ENCODE data around the gene MAFB.

The MAFB gene

GRCh38 chr20:40644863-40645262 is 44.2 kb downstream of the MAFB start:
- TF ChIP-seq, protein P1, sequence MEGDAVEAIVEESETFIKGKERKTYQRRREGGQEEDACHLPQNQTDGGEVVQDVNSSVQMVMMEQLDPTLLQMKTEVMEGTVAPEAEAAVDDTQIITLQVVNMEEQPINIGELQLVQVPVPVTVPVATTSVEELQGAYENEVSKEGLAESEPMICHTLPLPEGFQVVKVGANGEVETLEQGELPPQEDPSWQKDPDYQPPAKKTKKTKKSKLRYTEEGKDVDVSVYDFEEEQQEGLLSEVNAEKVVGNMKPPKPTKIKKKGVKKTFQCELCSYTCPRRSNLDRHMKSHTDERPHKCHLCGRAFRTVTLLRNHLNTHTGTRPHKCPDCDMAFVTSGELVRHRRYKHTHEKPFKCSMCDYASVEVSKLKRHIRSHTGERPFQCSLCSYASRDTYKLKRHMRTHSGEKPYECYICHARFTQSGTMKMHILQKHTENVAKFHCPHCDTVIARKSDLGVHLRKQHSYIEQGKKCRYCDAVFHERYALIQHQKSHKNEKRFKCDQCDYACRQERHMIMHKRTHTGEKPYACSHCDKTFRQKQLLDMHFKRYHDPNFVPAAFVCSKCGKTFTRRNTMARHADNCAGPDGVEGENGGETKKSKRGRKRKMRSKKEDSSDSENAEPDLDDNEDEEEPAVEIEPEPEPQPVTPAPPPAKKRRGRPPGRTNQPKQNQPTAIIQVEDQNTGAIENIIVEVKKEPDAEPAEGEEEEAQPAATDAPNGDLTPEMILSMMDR (IDR thresholded peaks at IDR 0.05; ENCODE audit: low read depth, low read length) = no peak
- H3K36me3 ChIP-seq = no peaks in the 10 kb centered on the region
- H3K27me3 ChIP-seq = no peaks in the 10 kb centered on the region
- DNase-seq = no peak
- H3K4me3 ChIP-seq (ENCODE audit: low read depth, low read length) = no peak overlapping the region
- H3K9me3 ChIP-seq = no peaks in the 10 kb centered on the region
- no peaks in the 10 kb centered on the region for H3K4me1 ChIP-seq

DNA sequence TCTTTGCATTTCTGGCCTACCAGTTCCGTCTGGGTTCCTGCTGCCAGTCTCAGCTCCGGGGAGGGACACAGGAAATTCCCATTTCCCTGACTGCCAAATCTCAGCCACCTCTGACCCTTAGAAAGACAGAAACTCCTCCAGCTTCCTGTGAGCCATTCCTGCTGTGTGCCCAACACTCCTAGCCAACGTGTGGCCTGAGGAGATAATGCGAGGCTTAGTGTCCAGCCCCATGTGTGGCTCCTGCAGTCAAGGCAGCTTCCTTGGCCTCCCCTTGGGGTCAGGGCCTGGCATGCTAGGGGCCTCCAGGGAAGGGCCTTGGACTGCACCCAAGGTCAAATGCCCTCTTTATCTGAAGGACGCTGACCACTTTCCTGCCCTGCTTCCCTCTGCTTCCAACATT is 45.1 kb downstream of the MAFB start:
- no peak for DNase-seq
- TF ChIP-seq, protein P1 (IDR thresholded peaks at IDR 0.05; ENCODE audit: low read depth, low read length) = no peak
- H3K36me3 ChIP-seq = no peaks in the 10 kb centered on the region
- H3K4me3 ChIP-seq (ENCODE audit: low read depth, low read length) = no peak overlapping the region
- H3K27me3 ChIP-seq = no peaks in the 10 kb centered on the region
- no peaks in the 10 kb centered on the region for H3K9me3 ChIP-seq
- H3K4me1 ChIP-seq = no peaks in the 10 kb centered on the region

DNA sequence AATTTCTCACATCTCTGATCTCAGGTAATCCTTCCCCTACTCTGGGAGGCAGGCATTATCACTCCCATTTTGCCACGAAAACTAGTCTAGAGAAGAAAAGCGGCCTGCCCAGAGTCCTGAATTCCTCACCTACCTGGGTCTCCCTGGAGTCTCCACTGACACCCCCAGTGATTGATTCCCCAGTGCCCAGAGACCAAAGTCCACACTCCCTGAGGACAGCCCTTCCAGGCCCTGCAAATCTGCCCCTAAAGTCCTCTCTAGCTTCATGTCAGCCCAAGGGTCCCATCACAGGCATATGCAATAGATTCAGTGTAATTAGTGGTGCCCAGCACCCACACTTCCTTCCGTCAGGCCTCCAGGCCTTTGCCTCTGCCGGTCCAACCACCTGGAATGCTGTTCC is 47.2 kb downstream of the MAFB start:
- Histone ChIP-seq H3K9me3 (no peaks in the 10 kb centered on the region), H3K4me1 (no peaks in the 10 kb centered on the region), H3K36me3 (no peaks in the 10 kb centered on the region), H3K27me3 (no peaks in the 10 kb centered on the region), H3K4me3 (ENCODE audit: low read depth, low read length) (no peak overlapping the region)
- DNase-seq = no peak
- TF ChIP-seq, protein P1 (IDR thresholded peaks at IDR 0.05; ENCODE audit: low read depth, low read length) = no peak

DNA sequence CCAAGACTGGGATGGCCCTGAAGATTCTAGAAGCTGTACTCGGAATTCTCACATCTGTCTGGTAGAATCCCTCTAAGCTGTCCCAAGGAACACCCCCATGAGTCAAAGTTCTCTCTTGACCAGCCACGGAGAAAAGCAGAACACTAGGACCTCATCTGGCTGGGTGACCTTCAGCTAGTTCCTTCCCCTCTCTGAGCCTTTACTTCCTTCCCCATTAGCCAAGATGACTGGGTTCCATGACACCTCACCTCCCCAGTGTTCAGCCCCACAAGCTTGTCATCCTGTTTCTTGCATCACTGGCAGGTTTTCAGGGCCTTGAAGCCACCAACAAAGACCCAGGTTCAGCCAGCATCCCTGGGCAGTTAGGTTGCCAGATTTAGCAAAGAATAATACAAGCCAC is 47.8 kb downstream of the MAFB start:
- H3K4me3 ChIP-seq (ENCODE audit: low read depth, low read length) = no peak overlapping the region
- DNase-seq = no peak
- TF ChIP-seq, protein P1 (IDR thresholded peaks at IDR 0.05; ENCODE audit: low read depth, low read length) = no peak

GRCh38 chr20:40640667-40641066 is 48.4 kb downstream of the MAFB start:
- TF ChIP-seq, protein P1 (IDR thresholded peaks at IDR 0.05; ENCODE audit: low read depth, low read length) = no peak
- no peak for DNase-seq
- Histone ChIP-seq H3K4me3 (ENCODE audit: low read depth, low read length) (no peak overlapping the region), H3K36me3 (no peaks in the 10 kb centered on the region), H3K4me1 (no peaks in the 10 kb centered on the region), H3K9me3 (no peaks in the 10 kb centered on the region), H3K27me3 (no peaks in the 10 kb centered on the region)

More for the DNA sequence above, 47.8 kb downstream of the MAFB start:
- Histone ChIP-seq H3K4me1 (no peaks in the 10 kb centered on the region), H3K9me3 (no peaks in the 10 kb centered on the region), H3K36me3 (no peaks in the 10 kb centered on the region), H3K27me3 (no peaks in the 10 kb centered on the region)

DNA sequence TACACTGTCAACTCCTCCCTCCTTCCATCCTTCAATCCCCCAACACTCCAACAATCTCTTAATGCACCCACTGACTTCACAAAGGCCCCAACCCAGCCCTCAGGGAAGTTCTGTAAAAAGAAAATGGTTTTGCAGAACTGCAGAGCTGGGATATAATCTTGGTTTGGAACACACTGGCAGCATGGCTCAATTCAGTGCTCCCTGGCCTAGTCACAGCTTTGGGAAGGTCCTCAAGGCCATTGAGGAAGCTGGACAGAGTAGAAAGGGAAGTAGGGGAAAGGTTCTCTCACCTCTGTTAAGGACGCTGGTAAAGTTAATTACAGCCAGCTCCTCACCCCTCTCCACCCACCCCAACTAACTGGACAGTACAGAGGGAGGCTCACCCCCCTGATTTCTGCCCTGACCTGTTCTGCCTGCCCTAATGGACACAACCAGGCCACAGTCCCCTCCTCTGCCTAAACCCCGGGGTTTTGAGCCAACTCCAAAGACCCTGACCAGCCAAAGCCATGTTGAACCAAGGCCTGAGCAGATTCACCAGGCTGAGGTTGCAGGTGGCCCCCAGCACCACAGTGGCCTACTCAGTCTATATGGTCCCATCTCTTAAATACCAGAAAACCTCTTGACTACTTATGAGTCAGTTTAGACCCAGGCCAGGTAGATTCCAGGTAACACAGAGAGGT is 49.2 kb downstream of the MAFB start:
- TF ChIP-seq, protein P1 (IDR thresholded peaks at IDR 0.05; ENCODE audit: low read depth, low read length) = no peak
- H3K4me3 ChIP-seq (ENCODE audit: low read depth, low read length) = no peak overlapping the region
- H3K36me3 ChIP-seq = no peaks in the 10 kb centered on the region
- no peaks in the 10 kb centered on the region for H3K4me1 ChIP-seq
- no peaks in the 10 kb centered on the region for H3K27me3 ChIP-seq
- no peak for DNase-seq
- no peaks in the 10 kb centered on the region for H3K9me3 ChIP-seq

All from BE2C (cell line).